ENCODE measurements around the gene C5orf15.

Gene C5orf15

DNA sequence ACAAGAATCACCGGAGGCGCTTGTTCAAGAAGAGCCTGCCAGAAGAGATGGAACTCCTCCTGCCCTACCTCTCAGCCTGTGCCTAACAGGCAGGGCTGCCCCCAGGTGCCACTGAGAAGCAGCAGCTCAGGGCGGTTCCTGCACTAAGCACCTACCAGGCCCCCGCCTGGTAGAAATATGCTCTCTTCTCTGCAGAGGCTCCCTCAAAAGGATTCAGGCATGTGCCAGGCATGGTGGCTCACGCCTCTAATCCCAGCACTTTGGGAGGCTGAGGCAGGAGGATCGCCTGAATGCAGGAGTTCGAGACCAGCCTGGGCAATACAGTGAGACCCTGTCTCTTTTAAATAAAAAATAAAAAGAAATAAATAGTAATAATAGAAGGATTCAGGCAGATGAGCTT lies 30.4 kb upstream of the C5orf15 start:
- no peak overlapping the region for H3K4me3 ChIP-seq (ENCODE audit: low read depth, low read length)
- TF ChIP-seq, protein P1, sequence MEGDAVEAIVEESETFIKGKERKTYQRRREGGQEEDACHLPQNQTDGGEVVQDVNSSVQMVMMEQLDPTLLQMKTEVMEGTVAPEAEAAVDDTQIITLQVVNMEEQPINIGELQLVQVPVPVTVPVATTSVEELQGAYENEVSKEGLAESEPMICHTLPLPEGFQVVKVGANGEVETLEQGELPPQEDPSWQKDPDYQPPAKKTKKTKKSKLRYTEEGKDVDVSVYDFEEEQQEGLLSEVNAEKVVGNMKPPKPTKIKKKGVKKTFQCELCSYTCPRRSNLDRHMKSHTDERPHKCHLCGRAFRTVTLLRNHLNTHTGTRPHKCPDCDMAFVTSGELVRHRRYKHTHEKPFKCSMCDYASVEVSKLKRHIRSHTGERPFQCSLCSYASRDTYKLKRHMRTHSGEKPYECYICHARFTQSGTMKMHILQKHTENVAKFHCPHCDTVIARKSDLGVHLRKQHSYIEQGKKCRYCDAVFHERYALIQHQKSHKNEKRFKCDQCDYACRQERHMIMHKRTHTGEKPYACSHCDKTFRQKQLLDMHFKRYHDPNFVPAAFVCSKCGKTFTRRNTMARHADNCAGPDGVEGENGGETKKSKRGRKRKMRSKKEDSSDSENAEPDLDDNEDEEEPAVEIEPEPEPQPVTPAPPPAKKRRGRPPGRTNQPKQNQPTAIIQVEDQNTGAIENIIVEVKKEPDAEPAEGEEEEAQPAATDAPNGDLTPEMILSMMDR (IDR thresholded peaks at IDR 0.05; ENCODE audit: low read depth, low read length, missing control alignments): no peak
- DNase-seq (ENCODE audit: low read depth): no peak
- in situ Hi-C loops (cut with HindIII; ENCODE audit: low sequenced_read_pairs): loop anchor here (25.0 kb wide), 1 partner anchor 912 kb away; no protein-coding TSS in a partner anchor

DNA sequence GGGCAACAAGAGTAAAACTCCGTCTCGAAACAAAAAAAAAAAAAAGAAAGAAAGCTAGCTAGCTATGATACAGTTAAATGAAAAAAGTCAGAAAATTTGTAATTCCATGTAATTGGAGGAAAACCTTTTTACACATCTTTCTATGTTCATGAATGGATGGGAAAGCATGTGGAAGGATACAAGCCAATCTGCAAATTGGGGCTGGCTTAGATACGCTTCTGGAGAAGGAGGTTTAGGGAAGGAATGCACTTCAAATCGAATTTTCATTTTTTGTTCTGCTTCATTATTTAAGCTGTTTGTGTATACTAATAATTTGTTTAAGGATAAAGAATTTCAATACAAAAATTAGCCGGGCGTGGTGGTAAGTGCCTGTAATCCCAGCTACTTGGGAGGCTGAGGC lies 29.6 kb upstream of the C5orf15 start:
- TF ChIP-seq, protein P1 (IDR thresholded peaks at IDR 0.05; ENCODE audit: low read depth, low read length, missing control alignments): no peak
- no peak overlapping the region for H3K4me3 ChIP-seq (ENCODE audit: low read depth, low read length)
- in situ Hi-C loops (cut with HindIII; ENCODE audit: low sequenced_read_pairs): loop anchor here (25.0 kb wide), 1 partner anchor 911 kb away; no protein-coding TSS in a partner anchor
- DNase-seq (ENCODE audit: low read depth): no peak

DNA sequence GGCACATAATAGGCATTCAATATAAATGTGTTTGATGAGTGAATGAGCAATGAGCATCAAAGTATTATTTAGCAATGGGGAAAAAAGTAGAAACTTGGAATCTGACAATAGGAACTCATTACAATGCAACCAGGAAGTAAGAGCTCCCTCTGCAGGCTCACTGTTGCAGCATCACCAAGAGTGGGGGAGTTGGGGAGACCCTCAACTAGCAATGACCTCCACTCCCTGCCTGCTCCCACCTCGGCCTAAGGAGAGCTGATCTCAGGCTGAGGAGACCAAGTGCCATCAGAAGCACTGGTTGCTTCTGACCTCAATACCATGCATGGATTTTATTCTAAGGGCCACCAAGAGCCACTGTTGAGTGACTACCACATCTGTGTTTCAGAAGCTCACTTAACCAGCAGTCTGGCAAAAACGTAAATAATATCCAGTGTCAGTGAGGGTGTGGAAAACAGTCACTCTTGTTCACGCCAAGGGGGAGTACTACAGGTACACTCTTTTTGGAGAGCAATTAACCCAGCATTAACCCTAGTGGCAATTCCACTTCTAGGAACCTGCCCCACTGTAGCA lies 28.3 kb upstream of the C5orf15 start:
- in situ Hi-C loops (cut with HindIII; ENCODE audit: low sequenced_read_pairs): loop anchor here (25.0 kb wide), 1 partner anchor 909 kb away; no protein-coding TSS in a partner anchor
- no peak for DNase-seq (ENCODE audit: low read depth)
- TF ChIP-seq, protein P1 (IDR thresholded peaks at IDR 0.05; ENCODE audit: low read depth, low read length, missing control alignments): peak; percentile 59
- no peak overlapping the region for H3K4me3 ChIP-seq (ENCODE audit: low read depth, low read length)

DNA sequence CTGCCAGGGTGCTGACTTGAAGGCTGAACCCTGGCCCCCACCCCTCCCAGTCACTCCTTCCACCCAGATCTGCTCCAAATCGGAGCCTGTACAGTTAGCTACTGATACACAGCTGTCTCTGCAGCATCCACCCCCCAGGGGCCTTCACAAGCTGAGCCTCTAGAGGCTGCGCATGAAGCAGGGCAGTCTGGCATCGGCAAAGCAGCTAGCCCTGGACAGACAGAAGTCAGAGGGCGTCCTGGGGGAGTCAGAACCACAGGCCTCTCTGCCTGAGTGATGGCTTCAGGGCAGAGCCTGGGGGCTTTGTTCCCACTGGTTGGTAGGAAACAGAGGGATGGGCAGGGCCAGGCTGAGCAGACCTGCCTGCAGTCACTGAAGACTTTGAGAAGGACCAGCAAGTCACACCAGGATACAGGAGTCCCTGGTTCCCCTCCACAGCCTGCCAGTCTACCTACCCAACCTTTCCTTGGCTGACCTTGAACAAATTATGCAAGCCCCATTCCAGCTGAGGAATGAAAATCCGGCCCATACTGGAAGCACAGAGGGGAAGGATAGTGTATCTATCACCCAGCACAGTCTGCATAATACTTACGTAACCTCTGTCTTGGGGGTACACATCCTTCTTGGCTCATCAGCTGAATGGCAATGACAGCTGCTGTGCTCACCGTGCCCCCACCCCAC lies 27.6 kb upstream of the C5orf15 start:
- H3K4me3 ChIP-seq (ENCODE audit: low read depth, low read length): no peak overlapping the region
- in situ Hi-C loops (cut with HindIII; ENCODE audit: low sequenced_read_pairs): loop anchor here (25.0 kb wide), 1 partner anchor 909 kb away; no protein-coding TSS in a partner anchor
- DNase-seq (ENCODE audit: low read depth): no peak
- TF ChIP-seq, protein P1 (IDR thresholded peaks at IDR 0.05; ENCODE audit: low read depth, low read length, missing control alignments): no peak

DNA sequence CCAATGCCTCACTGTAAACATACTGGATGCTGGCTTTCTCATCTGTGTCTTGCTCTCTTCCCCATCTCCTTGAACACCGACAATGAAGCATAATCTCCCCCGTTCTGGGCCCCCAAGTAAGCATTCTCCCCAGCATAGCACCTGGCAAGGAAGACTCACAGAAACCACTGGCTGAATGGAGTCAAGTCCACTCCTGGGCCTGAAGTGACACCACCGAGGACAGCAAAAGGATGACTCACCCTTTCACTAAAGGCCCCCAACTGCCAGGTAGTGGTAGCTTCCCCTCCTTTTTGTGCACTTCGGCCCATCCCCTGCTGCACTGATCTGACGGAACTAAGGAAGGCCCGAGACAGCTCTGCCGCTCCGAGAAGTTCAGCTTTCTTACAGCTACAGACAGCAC lies 26.9 kb upstream of the C5orf15 start:
- H3K4me3 ChIP-seq (ENCODE audit: low read depth, low read length): no peak overlapping the region
- in situ Hi-C loops (cut with HindIII; ENCODE audit: low sequenced_read_pairs): loop anchor here (25.0 kb wide), 1 partner anchor 908 kb away; no protein-coding TSS in a partner anchor
- TF ChIP-seq, protein P1 (IDR thresholded peaks at IDR 0.05; ENCODE audit: low read depth, low read length, missing control alignments): no peak
- DNase-seq (ENCODE audit: low read depth): no peak

DNA sequence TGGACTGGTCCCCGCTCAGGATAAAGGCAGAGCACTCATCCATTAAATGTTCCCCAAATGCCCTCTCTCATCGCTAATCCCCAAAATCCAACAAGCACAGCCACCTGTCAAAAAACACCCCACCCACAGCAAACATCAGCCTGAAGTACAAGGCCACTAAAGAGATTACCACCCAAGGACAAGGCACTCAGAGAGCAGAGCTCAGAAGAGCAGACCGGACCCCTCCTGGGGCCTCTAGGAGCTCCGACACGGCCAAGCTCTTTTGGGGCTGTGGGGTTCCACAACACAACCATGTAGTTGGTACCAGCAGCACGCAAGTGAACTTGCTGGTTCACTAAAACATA lies 26.5 kb upstream of the C5orf15 start:
- in situ Hi-C loops (cut with HindIII; ENCODE audit: low sequenced_read_pairs): loop anchor here (25.0 kb wide), 1 partner anchor 908 kb away; no protein-coding TSS in a partner anchor
- TF ChIP-seq, protein P1 (IDR thresholded peaks at IDR 0.05; ENCODE audit: low read depth, low read length, missing control alignments): no peak
- no peak for DNase-seq (ENCODE audit: low read depth)
- H3K4me3 ChIP-seq (ENCODE audit: low read depth, low read length): no peak overlapping the region

All from astrocyte of the cerebellum (primary cell).